ENCODE data around the gene RAB39B. TPM values are rescaled to one million over a fixed set of nuclear protein-coding genes. Genes with fewer than 3 reads are reported as not detected.

RAB39B gene
- total RNA-seq, 1 donor from 2014 or later: 2.6 TPM

GRCh38 chrX:155246748-155247147 is 17.5 kb downstream of the RAB39B start:
- H3K27me3 Mint-ChIP-seq (ENCODE audit: unreplicated experiment): no peaks in the 10 kb centered on the region
- TF ChIP-seq, protein P1, sequence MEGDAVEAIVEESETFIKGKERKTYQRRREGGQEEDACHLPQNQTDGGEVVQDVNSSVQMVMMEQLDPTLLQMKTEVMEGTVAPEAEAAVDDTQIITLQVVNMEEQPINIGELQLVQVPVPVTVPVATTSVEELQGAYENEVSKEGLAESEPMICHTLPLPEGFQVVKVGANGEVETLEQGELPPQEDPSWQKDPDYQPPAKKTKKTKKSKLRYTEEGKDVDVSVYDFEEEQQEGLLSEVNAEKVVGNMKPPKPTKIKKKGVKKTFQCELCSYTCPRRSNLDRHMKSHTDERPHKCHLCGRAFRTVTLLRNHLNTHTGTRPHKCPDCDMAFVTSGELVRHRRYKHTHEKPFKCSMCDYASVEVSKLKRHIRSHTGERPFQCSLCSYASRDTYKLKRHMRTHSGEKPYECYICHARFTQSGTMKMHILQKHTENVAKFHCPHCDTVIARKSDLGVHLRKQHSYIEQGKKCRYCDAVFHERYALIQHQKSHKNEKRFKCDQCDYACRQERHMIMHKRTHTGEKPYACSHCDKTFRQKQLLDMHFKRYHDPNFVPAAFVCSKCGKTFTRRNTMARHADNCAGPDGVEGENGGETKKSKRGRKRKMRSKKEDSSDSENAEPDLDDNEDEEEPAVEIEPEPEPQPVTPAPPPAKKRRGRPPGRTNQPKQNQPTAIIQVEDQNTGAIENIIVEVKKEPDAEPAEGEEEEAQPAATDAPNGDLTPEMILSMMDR (IDR thresholded peaks at IDR 0.05): no peak
- no peak overlapping the region for H3K4me3 Mint-ChIP-seq (ENCODE audit: unreplicated experiment)
- no peak for DNase-seq (ENCODE audit: extremely low spot score, unreplicated experiment)
- H3K36me3 Mint-ChIP-seq (ENCODE audit: unreplicated experiment): no peaks in the 10 kb centered on the region
- no peaks in the 10 kb centered on the region for H3K4me1 Mint-ChIP-seq (ENCODE audit: unreplicated experiment)
- H3K27ac Mint-ChIP-seq (ENCODE audit: unreplicated experiment): no peak overlapping the region
- H3K9me3 Mint-ChIP-seq (ENCODE audit: unreplicated experiment): peaks cover 22% of the 10 kb centered on the region

GRCh38 chrX:155242300-155242699 is 22.0 kb downstream of the RAB39B start:
- Mint-ChIP-seq H3K27me3 (ENCODE audit: unreplicated experiment) (no peaks in the 10 kb centered on the region), H3K27ac (ENCODE audit: unreplicated experiment) (no peak overlapping the region), H3K4me3 (ENCODE audit: unreplicated experiment) (no peak overlapping the region), H3K36me3 (ENCODE audit: unreplicated experiment) (peaks cover 7% of the 10 kb centered on the region), H3K4me1 (ENCODE audit: unreplicated experiment) (no peaks in the 10 kb centered on the region), H3K9me3 (ENCODE audit: unreplicated experiment) (peaks cover 16% of the 10 kb centered on the region)
- TF ChIP-seq, protein P1 (IDR thresholded peaks at IDR 0.05): no peak
- no peak for DNase-seq (ENCODE audit: extremely low spot score, unreplicated experiment)

DNA sequence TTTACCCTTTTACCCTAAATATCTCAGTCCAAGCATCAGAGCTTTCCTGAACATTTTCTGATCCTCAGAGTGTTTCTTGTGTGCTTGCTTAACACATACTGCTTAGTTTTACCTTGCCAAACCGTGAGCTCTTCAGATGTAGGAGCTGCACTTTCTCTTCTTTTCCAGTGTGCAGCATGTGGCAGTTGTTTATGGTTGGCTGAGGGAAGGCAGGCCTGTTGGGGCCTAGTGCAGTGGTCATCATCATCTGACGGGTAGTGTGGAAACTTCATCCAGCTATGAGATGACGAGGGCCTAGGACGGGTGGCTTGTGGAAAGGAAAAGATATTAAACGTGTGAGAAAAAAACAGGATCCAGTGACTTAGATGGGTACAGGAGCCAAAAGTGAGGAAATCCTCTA is 26.6 kb downstream of the RAB39B start:
- TF ChIP-seq, protein P1 (IDR thresholded peaks at IDR 0.05): no peak
- peaks cover 17% of the 10 kb centered on the region for H3K36me3 Mint-ChIP-seq (ENCODE audit: unreplicated experiment)
- no peak overlapping the region for H3K4me3 Mint-ChIP-seq (ENCODE audit: unreplicated experiment)
- H3K4me1 Mint-ChIP-seq (ENCODE audit: unreplicated experiment): peaks cover 4% of the 10 kb centered on the region
- no peak overlapping the region for H3K27ac Mint-ChIP-seq (ENCODE audit: unreplicated experiment)
- peaks cover 4% of the 10 kb centered on the region for H3K9me3 Mint-ChIP-seq (ENCODE audit: unreplicated experiment)
- no peaks in the 10 kb centered on the region for H3K27me3 Mint-ChIP-seq (ENCODE audit: unreplicated experiment)
- no peak for DNase-seq (ENCODE audit: extremely low spot score, unreplicated experiment)

DNA sequence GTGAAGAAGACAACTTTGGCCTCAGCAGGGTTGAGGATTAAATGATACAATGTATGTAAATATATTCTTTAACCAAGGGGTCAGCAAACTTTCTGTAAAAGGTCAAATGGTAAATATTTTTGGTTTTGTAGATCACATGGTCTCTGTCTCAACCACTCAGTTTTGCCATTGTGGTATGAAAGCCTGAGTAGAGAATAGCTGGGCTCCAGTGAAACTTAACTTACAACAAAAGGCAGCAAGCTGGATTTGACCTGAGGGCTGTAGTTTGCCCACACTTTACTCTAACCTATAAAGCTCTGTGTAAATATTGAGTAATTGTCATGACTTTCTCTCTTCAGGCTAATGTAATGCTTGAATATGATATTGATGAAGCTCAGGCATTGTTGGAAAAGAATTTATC is 28.4 kb downstream of the RAB39B start:
- H3K27me3 Mint-ChIP-seq (ENCODE audit: unreplicated experiment): no peaks in the 10 kb centered on the region

DNA sequence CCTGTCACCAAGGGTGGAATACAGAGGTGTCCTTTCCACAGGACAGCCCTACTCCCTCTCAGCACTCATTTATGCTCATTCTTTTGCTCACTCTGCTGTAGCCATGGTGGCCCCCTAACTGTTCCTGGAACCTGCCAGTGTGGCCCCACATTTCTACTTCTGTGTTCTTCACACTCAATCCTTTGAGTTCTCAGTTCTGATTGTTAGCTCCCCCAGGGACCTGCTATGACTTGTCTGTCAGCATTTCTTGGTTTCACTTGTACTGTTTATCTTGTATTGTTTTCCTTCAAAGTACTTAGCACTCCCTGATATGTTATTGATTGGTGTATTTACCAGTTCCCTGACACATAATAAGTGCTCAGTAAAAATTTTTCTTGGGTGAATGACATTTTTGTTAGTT is 33.1 kb downstream of the RAB39B start:
- no peaks in the 10 kb centered on the region for H3K27me3 Mint-ChIP-seq (ENCODE audit: unreplicated experiment)
- peaks cover 21% of the 10 kb centered on the region for H3K36me3 Mint-ChIP-seq (ENCODE audit: unreplicated experiment)
- DNase-seq (ENCODE audit: extremely low spot score, unreplicated experiment): no peak
- peaks cover 13% of the 10 kb centered on the region for H3K4me1 Mint-ChIP-seq (ENCODE audit: unreplicated experiment)
- H3K9me3 Mint-ChIP-seq (ENCODE audit: unreplicated experiment): peaks cover 4% of the 10 kb centered on the region
- no peak overlapping the region for H3K27ac Mint-ChIP-seq (ENCODE audit: unreplicated experiment)
- TF ChIP-seq, protein P1 (IDR thresholded peaks at IDR 0.05): no peak
- H3K4me3 Mint-ChIP-seq (ENCODE audit: unreplicated experiment): no peak overlapping the region

More for the DNA sequence above, 28.4 kb downstream of the RAB39B start:
- TF ChIP-seq, protein P1 (IDR thresholded peaks at IDR 0.05): no peak
- peaks cover 4% of the 10 kb centered on the region for H3K9me3 Mint-ChIP-seq (ENCODE audit: unreplicated experiment)
- no peak for DNase-seq (ENCODE audit: extremely low spot score, unreplicated experiment)
- H3K4me1 Mint-ChIP-seq (ENCODE audit: unreplicated experiment): peaks cover 4% of the 10 kb centered on the region
- H3K4me3 Mint-ChIP-seq (ENCODE audit: unreplicated experiment): no peak overlapping the region
- no peak overlapping the region for H3K27ac Mint-ChIP-seq (ENCODE audit: unreplicated experiment)
- H3K36me3 Mint-ChIP-seq (ENCODE audit: unreplicated experiment): peaks cover 22% of the 10 kb centered on the region
